Prostate gland (tissue), 2 donors: ENCODE results near the gene SLC2A4. TPM values are rescaled to one million over a fixed set of nuclear protein-coding genes. Genes with fewer than 3 reads are reported as not detected.
A peak's percentile ranks its signal among the peaks of the same experiment; 100 is the strongest.

ENCODE experiments used
- DNase-seq: peaks from one replicate; pipeline ENCODE4 v3.0.0-alpha.2; 2019; ENCODE audit warnings: low spot score
- H3K27ac ChIP-seq, 2 donors: fragments of 200-600 bp; sonication (generic); 2 replicates each; pipeline ENCODE4 v1.5.1; 2017 to 2019
- H3K27me3 ChIP-seq: fragments of 200-600 bp; sonication (generic); replicated peaks from 2 replicates; pipeline ENCODE4 v1.5.1; 2019; ENCODE audit not compliant: insufficient read depth
- H3K36me3 ChIP-seq, 2 donors: fragments of 200-600 bp; sonication (generic); 1 replicate in 1 of 2; 2 replicates in 1 of 2; pipeline versions ENCODE4 v1.5.1 to v1.8.1; 2017 to 2019
- H3K4me1 ChIP-seq: fragments of 200-600 bp; sonication (generic); replicated peaks from 2 replicates; pipeline ENCODE4 v1.5.1; 2019
- H3K4me3 ChIP-seq, 2 donors: fragments of 200-600 bp; sonication (generic); 2 replicates each; pipeline ENCODE4 v1.5.1; 2017 to 2019
- H3K9me3 ChIP-seq: fragments of 200-600 bp; sonication (generic); 2 replicates; pipeline ENCODE4 v1.5.1; 2017
- CTCF ChIP-seq, 4 experiments: fragments of 200-600 bp in 2 of 4; fragments of 450-650 bp in 2 of 4; sonication (generic) in 2 of 4; IDR thresholded peaks; 1 replicate in 3 of 4; 2 replicates in 1 of 4; pipeline ENCODE4 v1.5.1; 2016 to 2019; ENCODE audit warnings: antibody characterized with exemption in 4 of 4, mild to moderate bottlenecking in 2 of 4, moderate library complexity in 2 of 4
- POLR2A ChIP-seq: fragments of 450-650 bp; IDR thresholded peaks from one replicate; pipeline ENCODE4 v1.6.1; 2016; ENCODE audit warnings: antibody characterized with exemption, mild to moderate bottlenecking
- POLR2AphosphoS5 ChIP-seq: sonication (generic); formaldehyde crosslinking; IDR thresholded peaks from one replicate; pipeline ENCODE4 v1.6.1; 2017; ENCODE audit warnings: antibody characterized with exemption
- WGBS: methylation state at CpG from one replicate; pipeline ENCODE4 v1.1.5; 2018; 5-methylcytosine and 5-hydroxymethylcytosine counted together
- intact Hi-C: fragments of 100-400 bp; cut with DNase I; formaldehyde crosslinking; loops from one replicate; pipeline ENCODE4 v1.14.2; 2022
- total RNA-seq, 2 donors: library from RNA; depleted of rRNA; stranded (reverse); fragments of >200 nt; gene quantifications; one replicate each; pipeline ENCODE4 v1.1.0, GENCODE V29; 2016

Gene SLC2A4
- total RNA-seq, 2 donors from 2014 or later = 13.8 to 27.4 TPM

- DNase-seq = no peak
- no peak overlapping the region for H3K27ac ChIP-seq
- peaks cover 8% of the 10 kb centered on the region for H3K4me1 ChIP-seq
- no peaks in the 10 kb centered on the region for H3K9me3 ChIP-seq
- intact Hi-C loops = no loop called here
- no peak overlapping the region for H3K4me3 ChIP-seq
- H3K36me3 ChIP-seq = no peaks in the 10 kb centered on the region
- 89% methylated on average over 8 of the region's 8 CpGs for WGBS
- H3K27me3 ChIP-seq = no peaks in the 10 kb centered on the region
- TF ChIP-seq POLR2A = no peak
- TF ChIP-seq POLR2AphosphoS5 = no peak
- no peak for TF ChIP-seq CTCF (IDR thresholded peaks at IDR 0.05)
Measured at GRCh38 chr17:7256766-7257456, 24.6 kb upstream of the SLC2A4 start.

GRCh38 chr17:7258731-7259554 is 22.6 kb upstream of the SLC2A4 start:
- DNase-seq = peak; percentile 68
- H3K4me3 ChIP-seq = no peak overlapping the region
- H3K27me3 ChIP-seq = no peaks in the 10 kb centered on the region
- intact Hi-C loops = no loop called here
- H3K36me3 ChIP-seq = no peaks in the 10 kb centered on the region
- peak overlapping the region; percentile 61 to 91 for H3K27ac ChIP-seq
- H3K9me3 ChIP-seq = no peaks in the 10 kb centered on the region
- peaks cover 19% of the 10 kb centered on the region for H3K4me1 ChIP-seq
- WGBS = 62% methylated on average over 7 of the region's 7 CpGs
- TF ChIP-seq CTCF (IDR thresholded peaks at IDR 0.05) = no peak
- peak; percentile 85 for TF ChIP-seq POLR2AphosphoS5
- peak; percentile 33 for TF ChIP-seq POLR2A

- H3K36me3 ChIP-seq = no peaks in the 10 kb centered on the region
- H3K27me3 ChIP-seq = no peaks in the 10 kb centered on the region
- H3K27ac ChIP-seq = peak overlapping the region; percentile 61 to 91
- DNase-seq = no peak
- H3K9me3 ChIP-seq = no peaks in the 10 kb centered on the region
- peaks cover 23% of the 10 kb centered on the region for H3K4me1 ChIP-seq
- H3K4me3 ChIP-seq = no peak overlapping the region
- WGBS = 90% methylated on average over 6 of the region's 6 CpGs
- no peak for TF ChIP-seq POLR2A
- no peak for TF ChIP-seq POLR2AphosphoS5
- TF ChIP-seq CTCF (IDR thresholded peaks at IDR 0.05) = no peak
- intact Hi-C loops = no loop called here
Measured at GRCh38 chr17:7259555-7259889, 22.0 kb upstream of the SLC2A4 start.

GRCh38 chr17:7260151-7260550 is 21.4 kb upstream of the SLC2A4 start:
- intact Hi-C loops = no loop called here
- WGBS = 81% methylated on average over 4 of the region's 4 CpGs
- H3K27me3 ChIP-seq = no peaks in the 10 kb centered on the region
- H3K27ac ChIP-seq = peak overlapping the region; percentile 84 to 91
- H3K9me3 ChIP-seq = no peaks in the 10 kb centered on the region
- no peak for DNase-seq
- H3K4me3 ChIP-seq = no peak overlapping the region
- no peaks in the 10 kb centered on the region for H3K36me3 ChIP-seq
- H3K4me1 ChIP-seq = peaks cover 24% of the 10 kb centered on the region
- TF ChIP-seq CTCF (IDR thresholded peaks at IDR 0.05) = no peak
- no peak for TF ChIP-seq POLR2A
- no peak for TF ChIP-seq POLR2AphosphoS5
